Large intestine (tissue), 3 donors: ENCODE measurements around the gene TNC. TPM values are rescaled to one million over a fixed set of nuclear protein-coding genes. Genes with fewer than 3 reads are reported as not detected.

Source experiments
- DNase-seq, 2 donors: peaks; one replicate each; pipeline versions ENCODE4 v3.0.0 to v3.0.0-alpha.2; 2013
- H3K27ac ChIP-seq: one replicate; pipeline ENCODE4 v1.5.1; 2013; ENCODE audit warnings: low read length
- H3K27me3 ChIP-seq: 2 replicates; pipeline ENCODE4 v1.6.1; 2013; ENCODE audit warnings: low read length; ENCODE audit not compliant: control insufficient read depth, insufficient read depth
- H3K36me3 ChIP-seq: 2 replicates; pipeline ENCODE4 v1.6.1; 2013; ENCODE audit warnings: low read length; ENCODE audit not compliant: control insufficient read depth, insufficient read depth
- H3K4me1 ChIP-seq: one replicate; pipeline ENCODE4 v1.6.1; 2013; ENCODE audit warnings: low read length; ENCODE audit not compliant: control insufficient read depth, insufficient read depth
- H3K4me3 ChIP-seq: one replicate; pipeline ENCODE4 v1.5.1; 2013; ENCODE audit warnings: low read length
- H3K9me3 ChIP-seq: one replicate; pipeline ENCODE4 v1.6.1; 2013; ENCODE audit warnings: mild to moderate bottlenecking, low read depth, low read length, moderate library complexity; ENCODE audit not compliant: control insufficient read depth
- WGBS: methylation state at CpG from one replicate; pipeline ENCODE4 v1.1.5; 2013; ENCODE audit warnings: low lambda C conversion rate; ENCODE audit not compliant: insufficient coverage; 5-methylcytosine and 5-hydroxymethylcytosine counted together
- polyA plus RNA-seq: library from polyadenylated mRNA; unstranded; fragments of 120-200 nt; gene quantifications from one replicate; pipeline ENCODE4 v1.2.1, GENCODE V29; 2013

The TNC gene
- polyA plus RNA-seq, 1 donor: 19.9 TPM

DNA sequence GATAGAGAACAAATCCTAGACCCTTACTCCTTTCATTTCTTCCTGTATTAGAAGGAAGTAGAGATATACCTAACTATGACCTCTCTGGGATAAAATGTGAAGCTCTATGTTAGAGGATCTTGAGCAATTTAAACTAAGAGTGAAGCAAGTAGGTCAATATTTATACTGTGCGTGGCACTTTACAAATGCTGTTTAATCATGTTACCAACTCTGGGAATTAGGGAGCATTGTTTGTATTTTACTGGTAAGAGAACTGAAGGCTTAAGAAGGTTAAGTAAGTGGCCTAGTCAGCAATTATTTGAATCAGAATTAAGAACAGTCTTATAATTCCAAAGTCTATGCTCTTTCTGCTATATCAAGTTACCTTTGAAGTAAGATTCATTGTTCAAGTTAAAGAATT lies 12.0 kb downstream of the TNC start:
- WGBS: no CpG with 5 or more reads among the region's 1 CpG
- H3K4me3 ChIP-seq: no peak overlapping the region
- H3K4me1 ChIP-seq: no peaks in the 10 kb centered on the region
- no peaks in the 10 kb centered on the region for H3K27me3 ChIP-seq
- no peaks in the 10 kb centered on the region for H3K36me3 ChIP-seq
- H3K27ac ChIP-seq: no peak overlapping the region
- peak in 1 of 2 donors; percentile 16 for DNase-seq
- H3K9me3 ChIP-seq: no peaks in the 10 kb centered on the region

DNA sequence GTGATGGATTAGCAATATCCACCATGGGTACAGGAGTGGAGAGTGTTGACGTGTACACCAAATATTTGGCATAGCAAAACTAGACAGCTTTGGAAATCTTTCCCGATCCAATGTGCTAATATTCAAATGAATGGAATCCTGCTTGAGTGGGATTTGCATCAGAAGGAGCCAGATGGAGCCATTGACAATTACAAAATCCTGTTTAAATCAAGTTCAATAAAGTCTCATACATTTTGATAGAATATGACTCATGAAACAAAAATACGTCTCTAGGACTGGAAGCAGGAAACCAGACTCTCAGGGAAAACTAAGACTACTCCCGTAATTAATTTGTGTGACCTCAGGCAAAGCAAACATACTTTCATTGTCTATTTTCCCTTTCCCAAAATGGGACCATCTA lies 13.0 kb downstream of the TNC start:
- Histone ChIP-seq H3K4me1 (no peaks in the 10 kb centered on the region), H3K27ac (no peak overlapping the region)

DNA sequence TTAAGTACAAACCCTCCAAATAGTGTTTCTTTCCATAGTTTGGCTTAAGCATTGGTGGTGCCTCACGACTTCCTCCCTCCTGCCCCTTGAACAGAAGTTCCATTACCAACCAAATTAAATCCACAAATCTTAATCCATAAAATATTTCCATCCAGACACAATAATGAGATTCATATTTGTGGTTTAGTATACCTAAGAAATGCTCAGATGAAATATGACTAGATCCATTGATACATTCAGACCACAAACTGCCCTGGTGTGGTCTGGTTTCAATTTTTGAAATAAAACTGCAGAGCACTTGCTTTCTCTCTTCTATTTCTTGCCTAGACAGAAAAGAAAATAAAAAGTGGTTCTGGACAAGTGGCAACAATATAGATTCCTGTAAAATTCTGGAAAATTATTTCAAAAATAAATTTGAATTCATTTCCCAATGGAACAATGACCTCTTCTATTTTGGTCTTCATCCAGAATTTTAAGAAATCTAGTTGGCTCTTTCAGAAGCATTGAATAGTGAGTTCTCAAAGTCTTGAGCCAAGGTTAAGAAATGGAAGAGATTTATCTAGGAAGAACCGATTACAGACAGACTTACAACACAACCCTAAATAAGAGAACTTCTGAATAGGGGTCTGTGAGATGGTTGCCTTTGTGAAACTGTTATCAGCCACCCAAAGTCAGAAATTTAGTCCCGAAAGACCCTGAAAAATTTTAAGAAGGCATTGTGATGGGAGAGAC lies 14.0 kb downstream of the TNC start:
- H3K27me3 ChIP-seq: no peaks in the 10 kb centered on the region
- no peak for DNase-seq
- H3K27ac ChIP-seq: no peak overlapping the region
- no CpG with 5 or more reads among the region's 3 CpGs for WGBS
- H3K4me1 ChIP-seq: no peaks in the 10 kb centered on the region
- no peaks in the 10 kb centered on the region for H3K36me3 ChIP-seq
- H3K9me3 ChIP-seq: no peaks in the 10 kb centered on the region
- H3K4me3 ChIP-seq: no peak overlapping the region

More for the DNA sequence above, 13.0 kb downstream of the TNC start:
- no peaks in the 10 kb centered on the region for H3K36me3 ChIP-seq
- DNase-seq: no peak
- 93% methylated on average over 2 of the region's 4 CpGs for WGBS
- no peak overlapping the region for H3K4me3 ChIP-seq
- no peaks in the 10 kb centered on the region for H3K9me3 ChIP-seq
- H3K27me3 ChIP-seq: no peaks in the 10 kb centered on the region

DNA sequence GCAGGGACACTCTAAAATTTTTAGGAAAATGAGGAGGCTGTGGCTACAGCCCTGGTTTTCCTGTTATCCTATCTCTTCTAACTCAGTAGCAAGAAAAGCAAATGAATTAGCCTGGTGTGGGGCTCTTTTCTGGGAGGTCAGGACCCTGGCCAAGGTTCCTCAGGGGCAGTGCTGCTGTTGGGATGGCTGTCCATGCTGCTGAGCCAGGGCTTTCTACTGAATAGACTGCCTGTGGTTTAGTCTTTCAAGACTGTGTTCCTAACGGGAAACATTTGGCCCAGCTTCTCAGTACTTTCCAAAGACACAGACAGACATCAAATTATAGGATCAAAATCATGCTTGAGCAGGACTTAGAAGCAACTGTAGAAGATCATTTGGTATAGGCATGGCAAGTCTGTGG lies 18.1 kb downstream of the TNC start:
- Histone ChIP-seq H3K4me3 (no peak overlapping the region), H3K9me3 (no peaks in the 10 kb centered on the region), H3K4me1 (no peaks in the 10 kb centered on the region), H3K27ac (no peak overlapping the region), H3K27me3 (no peaks in the 10 kb centered on the region), H3K36me3 (no peaks in the 10 kb centered on the region)
- no CpG with 5 or more reads among the region's 1 CpG for WGBS
- no peak for DNase-seq

DNA sequence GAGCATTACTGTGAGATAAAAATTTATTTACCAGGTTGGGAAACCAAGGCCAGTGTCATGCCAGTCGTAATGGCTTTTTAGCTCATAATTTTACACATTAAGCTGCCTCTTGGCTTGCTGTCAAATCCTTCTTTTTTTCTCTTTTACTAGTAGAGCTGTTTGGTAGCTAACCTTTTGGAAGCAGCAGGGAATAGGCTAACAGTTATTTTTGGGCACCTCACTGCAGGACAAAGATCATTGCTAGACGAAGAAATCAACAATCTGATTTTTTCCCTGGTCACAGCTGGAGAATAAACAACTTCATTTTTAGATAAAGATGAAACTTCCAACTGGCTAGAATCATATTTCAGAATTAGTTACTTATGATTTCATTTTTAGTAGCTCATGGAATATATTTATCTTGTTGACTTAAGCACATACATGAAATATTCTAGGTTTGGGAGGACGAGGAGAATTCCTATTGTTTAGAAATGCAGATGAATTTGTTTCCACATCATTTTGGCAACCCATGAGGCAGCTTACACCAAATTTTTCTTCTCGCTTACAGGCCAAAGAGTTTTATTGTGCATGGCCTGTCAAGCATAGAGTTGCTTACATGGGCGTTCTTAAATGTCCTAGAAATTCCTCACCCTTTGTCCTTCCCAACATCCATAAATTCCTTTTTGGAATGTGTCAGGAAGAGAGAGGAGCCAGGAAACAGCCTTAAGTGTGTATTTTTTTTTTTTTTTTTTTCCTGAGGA lies 19.6 kb downstream of the TNC start:
- H3K4me3 ChIP-seq: no peak overlapping the region
- DNase-seq: peak in 1 of 2 donors; percentile 34
- 43% methylated on average over 1 of the region's 5 CpGs for WGBS
- H3K4me1 ChIP-seq: no peaks in the 10 kb centered on the region
- peak overlapping the region; percentile 19 for H3K27ac ChIP-seq
- no peaks in the 10 kb centered on the region for H3K9me3 ChIP-seq
- H3K27me3 ChIP-seq: no peaks in the 10 kb centered on the region
- no peaks in the 10 kb centered on the region for H3K36me3 ChIP-seq

DNA sequence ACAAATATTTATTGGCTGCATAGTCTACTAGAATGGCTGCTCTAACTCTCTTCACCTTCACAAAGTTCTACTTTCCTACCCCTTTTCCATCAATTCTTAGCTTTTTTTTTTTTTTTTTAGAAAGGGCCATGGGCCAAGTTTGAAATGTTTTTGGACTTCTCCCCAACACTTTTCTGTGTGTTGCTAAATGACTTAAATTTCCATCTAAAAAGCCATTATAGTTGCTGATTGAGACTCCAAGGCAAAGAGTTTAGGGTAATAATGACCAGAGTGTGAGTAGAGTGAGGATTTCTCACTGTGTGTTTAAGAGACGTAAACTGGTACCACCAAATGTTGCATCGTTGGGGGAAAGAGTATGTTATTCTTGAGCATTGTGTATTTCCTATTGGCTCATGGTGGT lies 24.4 kb downstream of the TNC start:
- no peak overlapping the region for H3K27ac ChIP-seq
- H3K4me1 ChIP-seq: no peaks in the 10 kb centered on the region
- WGBS: no CpG with 5 or more reads among the region's 2 CpGs
- no peak for DNase-seq
- no peak overlapping the region for H3K4me3 ChIP-seq
- H3K9me3 ChIP-seq: no peaks in the 10 kb centered on the region
- H3K36me3 ChIP-seq: no peaks in the 10 kb centered on the region
- no peaks in the 10 kb centered on the region for H3K27me3 ChIP-seq

DNA sequence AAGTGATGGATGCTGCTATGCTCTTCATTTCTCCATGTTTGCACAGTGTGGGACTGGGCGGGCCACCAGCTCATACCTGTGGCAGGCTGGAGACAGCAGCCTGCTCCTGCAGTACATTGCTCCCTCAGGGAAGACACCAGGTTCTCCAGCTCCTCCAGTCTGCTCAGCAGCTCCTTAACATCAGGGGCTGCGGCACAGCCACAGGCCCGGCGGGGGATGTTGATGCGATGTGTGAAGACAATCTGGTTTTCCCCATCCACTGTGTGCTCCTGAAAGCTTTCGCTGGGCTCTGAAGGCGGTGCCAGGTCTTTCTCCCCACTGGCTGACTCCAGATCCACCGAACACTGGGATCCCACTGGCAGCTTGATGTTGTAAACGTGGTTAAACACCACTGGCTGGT lies 27.5 kb downstream of the TNC start:
- H3K36me3 ChIP-seq: peaks cover 4% of the 10 kb centered on the region
- no peaks in the 10 kb centered on the region for H3K9me3 ChIP-seq
- no peaks in the 10 kb centered on the region for H3K4me1 ChIP-seq
- no peaks in the 10 kb centered on the region for H3K27me3 ChIP-seq
- H3K27ac ChIP-seq: no peak overlapping the region
- H3K4me3 ChIP-seq: no peak overlapping the region
- WGBS: no CpG with 5 or more reads among the region's 9 CpGs
- DNase-seq: no peak

DNA sequence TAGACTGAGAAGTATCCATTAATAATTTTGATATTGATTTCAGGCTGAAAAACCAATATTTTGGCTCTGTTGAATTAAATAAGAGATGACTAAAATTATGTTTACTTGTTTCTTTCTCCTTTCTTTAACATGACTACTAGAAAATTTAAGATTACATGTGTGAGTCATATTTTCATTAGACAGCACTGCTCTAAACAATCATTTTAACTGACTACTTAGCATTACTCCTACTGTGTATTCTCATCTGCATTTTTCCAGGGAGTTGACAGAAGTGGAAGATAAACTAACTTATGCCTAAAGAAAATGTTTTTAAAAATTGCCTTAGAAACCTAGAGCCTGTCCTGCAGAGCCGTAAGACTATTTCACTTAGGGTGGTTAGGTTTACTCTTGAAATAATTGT lies 29.1 kb downstream of the TNC start:
- Histone ChIP-seq H3K27me3 (no peaks in the 10 kb centered on the region), H3K4me3 (no peak overlapping the region), H3K4me1 (no peaks in the 10 kb centered on the region), H3K9me3 (no peaks in the 10 kb centered on the region), H3K27ac (no peak overlapping the region), H3K36me3 (peaks cover 5% of the 10 kb centered on the region)
- WGBS: 60% methylated on average over 1 of the region's 1 CpG
- DNase-seq: no peak

DNA sequence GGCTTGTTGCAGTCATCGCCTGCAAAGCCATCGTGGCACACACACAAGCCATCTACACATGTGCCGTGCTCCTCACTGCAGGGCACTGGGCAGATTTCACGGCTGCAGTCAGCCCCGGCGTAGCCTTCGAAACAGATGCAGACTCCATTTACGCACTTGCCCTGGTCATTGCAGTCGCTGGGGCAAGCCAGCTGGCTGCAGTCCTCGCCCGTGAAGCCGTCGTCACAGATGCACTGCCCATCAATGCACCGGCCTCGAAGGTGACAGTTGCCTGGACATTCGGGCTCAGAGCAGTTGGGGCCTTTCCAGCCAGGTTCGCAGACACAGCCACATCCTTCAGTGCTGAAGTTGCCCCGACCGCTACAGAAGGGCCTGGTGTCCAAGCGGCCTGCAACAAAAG lies 31.1 kb downstream of the TNC start:
- Histone ChIP-seq H3K4me1 (no peaks in the 10 kb centered on the region), H3K36me3 (peaks cover 9% of the 10 kb centered on the region), H3K27me3 (no peaks in the 10 kb centered on the region), H3K27ac (no peak overlapping the region), H3K4me3 (no peak overlapping the region), H3K9me3 (no peaks in the 10 kb centered on the region)
- no peak for DNase-seq
- no CpG with 5 or more reads among the region's 20 CpGs for WGBS

DNA sequence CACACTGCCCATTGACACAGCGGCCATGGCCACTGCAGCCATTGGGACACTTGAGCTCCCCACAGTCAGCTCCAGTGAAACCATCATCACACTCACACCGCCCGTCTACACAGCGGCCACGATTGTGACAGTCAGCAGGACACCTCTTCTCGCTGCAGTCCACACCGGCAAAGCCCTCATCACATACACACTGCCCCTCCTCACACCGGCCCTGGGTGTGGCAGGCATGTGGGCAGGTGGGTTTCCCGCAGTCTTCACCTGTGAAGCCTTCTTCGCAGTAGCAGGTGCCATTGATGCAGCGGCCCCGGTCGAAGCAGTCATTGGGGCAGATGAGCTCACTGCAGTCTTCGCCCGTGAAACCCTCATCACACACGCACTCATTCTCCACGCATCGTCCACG lies 31.5 kb downstream of the TNC start:
- peaks cover 9% of the 10 kb centered on the region for H3K36me3 ChIP-seq

More for the DNA sequence above, 31.5 kb downstream of the TNC start:
- no peak for DNase-seq
- WGBS: no CpG with 5 or more reads among the region's 19 CpGs
- Histone ChIP-seq H3K27ac (no peak overlapping the region), H3K9me3 (no peaks in the 10 kb centered on the region), H3K27me3 (no peaks in the 10 kb centered on the region), H3K4me3 (no peak overlapping the region), H3K4me1 (no peaks in the 10 kb centered on the region)
